Dendritic cell treated with granulocyte-macrophage colony-stimulating factor and Interleukin-4, amounts not matched to agents 40 ng/mL and 50 ng/mL, for 4 days (primary cell): Measurements from ENCODE around the gene DAPK2.

Experiments
- H3K27ac Mint-ChIP-seq: one replicate; pipeline ENCODE4 v1.8.0; 2022; ENCODE audit warnings: mild to moderate bottlenecking, mixed read lengths
- H3K27me3 Mint-ChIP-seq: one replicate; pipeline ENCODE4 v1.8.0; 2022; ENCODE audit warnings: mild to moderate bottlenecking, mixed read lengths
- H3K36me3 Mint-ChIP-seq: one replicate; pipeline ENCODE4 v1.8.0; 2022; ENCODE audit warnings: low read depth, mixed read lengths
- H3K4me1 Mint-ChIP-seq: one replicate; pipeline ENCODE4 v1.8.0; 2022; ENCODE audit warnings: low read depth, mixed read lengths
- H3K4me3 Mint-ChIP-seq: one replicate; pipeline ENCODE4 v1.8.0; 2022; ENCODE audit warnings: mild to moderate bottlenecking, moderate library complexity, mixed read lengths
- H3K9me3 Mint-ChIP-seq: one replicate; pipeline ENCODE4 v1.8.0; 2022; ENCODE audit warnings: mixed read lengths
- intact Hi-C: fragments of 100-400 bp; cut with micrococcal nuclease; formaldehyde crosslinking; loops from one replicate; pipeline ENCODE4 v1.15.0; 2022

The DAPK2 gene

DNA sequence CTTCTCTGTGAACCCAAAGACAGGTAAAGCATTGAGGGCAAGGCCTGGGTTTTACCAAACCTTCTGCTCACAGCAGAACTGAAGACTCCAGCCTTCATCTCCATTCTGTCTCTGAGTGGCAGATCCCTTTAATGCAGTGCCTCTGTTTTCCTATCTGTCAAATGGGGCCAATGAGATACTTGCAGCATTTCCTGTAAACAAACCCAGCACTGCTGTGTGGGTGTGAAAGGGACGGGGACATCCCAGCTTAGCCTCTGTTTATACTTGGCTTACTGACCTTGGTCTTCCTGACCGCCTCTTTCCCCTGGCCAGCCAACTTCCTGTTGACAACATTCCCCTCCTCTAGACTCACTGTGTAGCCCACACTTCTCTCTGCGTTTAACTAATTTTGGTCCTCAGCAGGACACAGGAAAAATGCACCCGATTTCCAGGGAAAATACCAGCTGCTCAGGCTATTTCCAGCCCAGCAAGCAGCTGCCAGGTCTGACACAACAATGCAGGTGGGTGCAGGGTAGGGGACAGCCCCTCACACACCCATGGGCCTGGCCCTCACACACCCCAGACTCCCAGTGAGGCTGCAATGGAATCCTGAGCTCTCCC is 106.7 kb downstream of the DAPK2 start:
- Mint-ChIP-seq H3K4me1 (peaks cover 30% of the 10 kb centered on the region), H3K4me3 (no peak overlapping the region), H3K27me3 (peaks cover 6% of the 10 kb centered on the region), H3K27ac (peak overlapping the region; percentile 24), H3K36me3 (no peaks in the 10 kb centered on the region), H3K9me3 (no peaks in the 10 kb centered on the region)
- intact Hi-C loops = loop anchor here (10.0 kb wide), 1 partner anchor 105 kb away; the partner anchor contains the start of gene DAPK2

DNA sequence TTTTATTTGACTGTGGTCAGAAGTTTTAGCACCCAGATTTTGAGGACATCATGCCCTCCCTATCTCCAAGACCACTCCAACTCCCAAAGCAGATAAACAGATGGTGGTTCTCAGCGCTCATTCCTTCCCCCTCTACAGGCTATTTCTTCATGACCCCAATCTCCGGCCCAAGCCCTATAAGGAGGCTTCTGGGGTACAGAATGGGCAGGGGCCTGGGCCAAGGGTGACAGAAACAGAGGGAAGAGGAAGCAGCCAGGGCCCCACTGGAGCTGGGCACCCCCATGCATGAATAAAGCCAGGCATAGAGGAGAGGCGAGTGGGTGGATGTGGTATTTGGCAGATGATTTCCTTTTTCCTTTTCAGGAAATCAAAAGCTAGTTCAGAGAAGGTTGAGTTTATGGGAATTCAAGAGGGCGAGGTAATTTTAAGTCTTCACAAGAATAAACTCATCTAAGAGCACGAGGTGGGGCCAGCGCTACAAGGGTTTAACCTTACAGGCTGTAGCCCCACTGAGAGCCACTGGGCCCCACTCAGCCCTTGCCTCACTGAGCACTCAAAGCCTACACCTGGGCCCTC is 107.7 kb downstream of the DAPK2 start:
- H3K4me3 Mint-ChIP-seq = no peak overlapping the region
- H3K36me3 Mint-ChIP-seq = no peaks in the 10 kb centered on the region
- intact Hi-C loops = no loop called here
- no peak overlapping the region for H3K27ac Mint-ChIP-seq
- H3K9me3 Mint-ChIP-seq = no peaks in the 10 kb centered on the region
- peaks cover 30% of the 10 kb centered on the region for H3K4me1 Mint-ChIP-seq
- H3K27me3 Mint-ChIP-seq = peaks cover 5% of the 10 kb centered on the region

DNA sequence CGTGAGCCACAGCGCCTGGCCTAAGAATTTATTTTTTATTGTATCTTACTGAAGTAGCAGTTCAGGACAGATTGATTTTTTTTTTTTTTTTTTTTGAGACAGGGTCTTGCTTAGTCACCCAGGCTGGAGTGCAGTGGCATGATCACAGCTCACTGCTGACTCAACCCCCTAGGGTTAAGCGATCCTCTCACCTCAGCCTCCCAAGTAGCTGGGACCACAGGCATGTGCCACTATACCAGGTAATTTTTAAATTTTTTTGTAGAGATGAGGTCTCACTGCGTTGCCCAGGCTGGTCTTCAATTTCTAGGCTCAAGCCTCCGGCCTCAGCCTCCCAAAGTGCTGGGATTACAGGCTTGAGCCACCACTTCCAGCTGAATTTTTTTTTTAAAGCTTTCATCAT is 112.8 kb downstream of the DAPK2 start:
- Mint-ChIP-seq H3K36me3 (no peaks in the 10 kb centered on the region), H3K9me3 (no peaks in the 10 kb centered on the region), H3K4me1 (peaks cover 17% of the 10 kb centered on the region), H3K27me3 (peaks cover 12% of the 10 kb centered on the region), H3K4me3 (no peak overlapping the region), H3K27ac (no peak overlapping the region)
- intact Hi-C loops = no loop called here

DNA sequence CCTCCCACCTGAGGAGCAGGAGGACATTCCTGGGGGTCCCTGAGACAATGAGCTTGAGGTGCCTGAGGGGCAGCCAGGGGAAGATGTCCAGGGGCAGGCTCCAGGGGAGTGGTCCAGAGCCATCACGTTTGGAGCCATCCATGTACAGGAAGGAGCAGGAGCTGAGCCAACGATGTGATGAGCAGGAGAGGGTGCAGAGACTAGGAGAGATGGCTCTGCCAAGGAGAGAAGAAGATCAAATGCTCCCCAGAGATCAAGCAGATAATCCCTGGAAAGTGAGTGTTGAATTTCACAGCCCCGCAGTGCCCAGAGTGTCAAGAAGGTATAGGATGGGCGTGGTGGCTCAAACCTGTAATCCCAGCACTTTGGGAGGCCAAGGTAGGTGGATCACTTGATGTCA is 114.7 kb downstream of the DAPK2 start:
- no peaks in the 10 kb centered on the region for H3K36me3 Mint-ChIP-seq
- H3K9me3 Mint-ChIP-seq = no peaks in the 10 kb centered on the region
- H3K4me1 Mint-ChIP-seq = peaks cover 14% of the 10 kb centered on the region
- intact Hi-C loops = no loop called here
- H3K4me3 Mint-ChIP-seq = no peak overlapping the region
- peaks cover 13% of the 10 kb centered on the region for H3K27me3 Mint-ChIP-seq
- no peak overlapping the region for H3K27ac Mint-ChIP-seq

DNA sequence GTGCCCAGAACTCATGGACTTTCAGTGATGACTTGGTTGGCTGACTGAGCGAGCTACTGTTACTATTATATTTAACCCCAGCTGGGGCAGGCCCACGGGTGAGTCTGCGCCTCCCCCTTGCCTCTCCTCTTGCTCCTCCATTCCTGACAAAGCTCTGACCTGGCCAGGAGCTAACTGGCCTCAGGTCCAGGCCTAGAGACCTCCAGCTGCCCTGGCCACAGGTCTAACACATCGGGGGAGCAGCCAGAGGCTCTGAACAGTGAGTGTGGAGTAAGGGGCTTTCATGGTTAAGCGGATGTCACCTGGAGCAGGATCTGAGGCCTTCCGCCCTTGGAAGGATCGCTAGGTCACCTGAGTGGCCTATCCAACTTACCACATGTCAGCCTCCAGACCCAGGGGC is 116.3 kb downstream of the DAPK2 start:
- no peak overlapping the region for H3K27ac Mint-ChIP-seq
- intact Hi-C loops = no loop called here
- H3K4me3 Mint-ChIP-seq = no peak overlapping the region
- no peaks in the 10 kb centered on the region for H3K9me3 Mint-ChIP-seq
- H3K4me1 Mint-ChIP-seq = peaks cover 7% of the 10 kb centered on the region
- H3K36me3 Mint-ChIP-seq = no peaks in the 10 kb centered on the region
- peaks cover 17% of the 10 kb centered on the region for H3K27me3 Mint-ChIP-seq

DNA sequence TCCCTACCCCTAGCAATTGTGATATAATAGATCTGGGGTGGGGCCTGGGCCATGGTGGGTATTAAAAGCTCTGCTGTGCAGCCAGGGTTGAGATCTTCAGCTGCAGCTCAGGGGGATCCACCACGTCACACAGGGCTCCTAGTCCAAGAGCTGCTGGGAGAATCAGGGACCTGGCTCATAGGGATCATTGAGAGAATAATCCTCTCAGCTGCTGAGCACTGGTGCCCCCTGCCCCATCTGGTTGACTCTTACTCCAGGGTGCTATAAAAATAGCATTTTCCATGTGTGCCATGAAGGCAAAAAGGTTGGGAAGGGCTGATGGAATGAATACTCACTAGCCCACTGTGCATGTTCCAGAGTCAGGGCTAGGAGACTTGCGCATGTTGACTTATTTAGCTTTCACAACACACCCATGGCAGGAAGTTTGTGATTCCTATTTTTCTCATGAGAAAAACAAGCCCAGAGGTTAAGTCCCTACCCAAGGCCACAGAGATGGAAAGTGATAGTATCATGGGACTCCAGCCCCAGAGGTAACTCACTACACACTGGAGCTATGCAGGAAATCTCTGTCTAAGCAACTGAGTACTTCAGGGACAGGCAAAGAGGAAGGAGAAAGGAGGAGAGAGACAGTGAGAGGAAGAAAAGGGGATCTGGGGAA is 118.0 kb downstream of the DAPK2 start:
- no peaks in the 10 kb centered on the region for H3K9me3 Mint-ChIP-seq
- H3K27ac Mint-ChIP-seq = no peak overlapping the region
- peaks cover 16% of the 10 kb centered on the region for H3K27me3 Mint-ChIP-seq
- H3K4me3 Mint-ChIP-seq = no peak overlapping the region
- peaks cover 7% of the 10 kb centered on the region for H3K4me1 Mint-ChIP-seq
- intact Hi-C loops = no loop called here
- no peaks in the 10 kb centered on the region for H3K36me3 Mint-ChIP-seq

DNA sequence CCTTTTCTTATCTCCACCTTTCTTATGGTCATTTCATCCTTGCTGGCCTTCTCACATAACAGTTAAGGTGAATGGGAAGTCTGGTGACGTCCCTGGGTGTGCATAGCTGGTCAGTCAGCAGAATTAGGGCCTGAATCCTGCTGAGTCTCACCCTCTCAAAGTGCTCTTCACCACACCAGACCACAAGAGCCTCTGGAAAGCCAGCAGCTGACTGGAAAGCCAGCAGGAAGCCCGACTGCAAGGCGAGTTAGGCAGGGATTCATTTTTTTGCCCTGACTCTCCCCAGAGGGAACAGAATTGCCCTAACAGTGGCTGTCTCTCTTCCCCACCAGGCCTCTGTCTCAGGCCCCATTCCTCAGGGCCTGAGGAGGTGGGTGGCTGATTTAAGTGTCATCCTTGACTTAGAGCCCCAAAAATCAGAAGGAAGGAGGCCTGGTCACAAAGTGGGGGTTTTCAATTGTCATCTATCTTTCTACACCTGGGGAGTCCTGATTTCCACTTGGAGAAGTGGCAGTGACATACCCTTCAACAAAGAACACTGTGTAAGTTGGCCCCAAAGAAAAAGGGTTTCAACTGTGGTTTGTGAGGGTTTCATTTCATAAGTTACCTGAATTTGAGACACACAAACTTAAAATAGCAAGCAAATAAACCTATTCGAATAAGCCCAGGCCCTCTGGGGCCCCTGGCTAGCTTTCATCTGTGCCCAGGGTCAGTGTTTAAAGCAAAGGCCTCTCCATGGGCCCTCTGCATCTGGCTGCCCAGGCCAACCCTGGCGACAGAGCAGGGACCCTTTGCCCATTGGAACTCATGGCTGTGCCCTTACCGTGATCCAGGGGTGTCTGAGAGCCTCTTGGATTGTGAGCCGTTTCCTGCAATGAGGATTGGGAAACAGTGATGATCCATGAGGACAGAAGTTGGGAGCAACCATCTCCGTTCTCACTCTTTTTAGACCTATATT is 122.0 kb downstream of the DAPK2 start:
- Mint-ChIP-seq H3K4me3 (no peak overlapping the region), H3K9me3 (no peaks in the 10 kb centered on the region), H3K27ac (peak overlapping the region; percentile 21), H3K4me1 (peaks cover 13% of the 10 kb centered on the region), H3K27me3 (peaks cover 21% of the 10 kb centered on the region), H3K36me3 (no peaks in the 10 kb centered on the region)
- intact Hi-C loops = no loop called here

DNA sequence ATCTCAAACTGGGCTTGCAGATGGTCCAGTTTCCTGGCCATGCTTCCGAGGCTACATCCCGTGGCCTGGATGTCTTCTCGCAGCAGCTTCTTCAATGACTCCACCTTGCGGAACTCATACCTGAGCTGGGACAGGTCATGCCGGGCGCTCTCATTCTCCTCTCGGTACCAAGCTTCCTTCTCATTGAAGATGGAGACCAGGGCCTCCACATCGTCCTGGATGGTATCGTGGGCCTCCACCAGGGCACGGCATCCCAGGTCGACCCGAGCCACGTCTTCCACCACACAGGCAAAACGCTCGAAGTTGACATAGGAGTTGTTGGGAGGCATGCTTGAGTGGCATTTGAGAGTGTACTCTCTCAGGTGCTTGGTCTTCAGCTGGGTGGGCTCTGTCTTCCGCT is 123.4 kb downstream of the DAPK2 start:
- Mint-ChIP-seq H3K36me3 (no peaks in the 10 kb centered on the region), H3K4me3 (no peak overlapping the region), H3K4me1 (peaks cover 6% of the 10 kb centered on the region), H3K27ac (no peak overlapping the region), H3K9me3 (no peaks in the 10 kb centered on the region), H3K27me3 (peaks cover 22% of the 10 kb centered on the region)
- intact Hi-C loops = no loop called here

DNA sequence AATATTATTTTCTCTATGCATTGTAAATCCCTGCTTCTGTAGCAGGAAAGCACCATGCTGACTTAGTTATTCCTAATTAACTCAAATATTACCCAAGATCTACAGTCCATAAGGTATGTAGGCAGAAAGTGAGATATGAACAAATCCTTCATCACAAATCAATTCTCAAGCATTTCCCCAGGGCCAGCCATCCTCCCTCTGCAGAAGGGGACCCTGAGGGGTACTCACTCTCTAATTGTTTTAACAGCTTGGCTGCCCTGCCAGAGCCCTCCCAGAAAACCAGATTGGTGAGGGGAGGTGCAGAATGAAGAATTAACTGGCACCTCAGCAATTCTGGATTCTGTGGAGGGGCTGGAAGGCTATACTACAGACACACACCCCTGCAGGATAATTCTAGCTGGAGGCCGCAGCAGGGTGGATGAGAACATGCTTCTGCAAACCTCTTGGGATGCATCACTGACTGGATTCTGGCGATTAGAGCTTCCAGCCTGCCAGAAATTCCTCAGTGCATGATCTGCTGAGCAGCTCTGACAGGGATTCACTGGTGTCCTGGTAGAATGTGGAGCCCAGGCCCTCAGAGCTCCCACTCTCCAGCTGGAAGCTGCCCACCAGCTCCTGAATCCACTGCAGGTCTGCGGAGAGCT is 123.9 kb downstream of the DAPK2 start:
- H3K36me3 Mint-ChIP-seq = no peaks in the 10 kb centered on the region
- no peak overlapping the region for H3K4me3 Mint-ChIP-seq
- H3K9me3 Mint-ChIP-seq = no peaks in the 10 kb centered on the region
- peaks cover 6% of the 10 kb centered on the region for H3K4me1 Mint-ChIP-seq
- no peak overlapping the region for H3K27ac Mint-ChIP-seq
- intact Hi-C loops = no loop called here
- H3K27me3 Mint-ChIP-seq = peaks cover 26% of the 10 kb centered on the region

DNA sequence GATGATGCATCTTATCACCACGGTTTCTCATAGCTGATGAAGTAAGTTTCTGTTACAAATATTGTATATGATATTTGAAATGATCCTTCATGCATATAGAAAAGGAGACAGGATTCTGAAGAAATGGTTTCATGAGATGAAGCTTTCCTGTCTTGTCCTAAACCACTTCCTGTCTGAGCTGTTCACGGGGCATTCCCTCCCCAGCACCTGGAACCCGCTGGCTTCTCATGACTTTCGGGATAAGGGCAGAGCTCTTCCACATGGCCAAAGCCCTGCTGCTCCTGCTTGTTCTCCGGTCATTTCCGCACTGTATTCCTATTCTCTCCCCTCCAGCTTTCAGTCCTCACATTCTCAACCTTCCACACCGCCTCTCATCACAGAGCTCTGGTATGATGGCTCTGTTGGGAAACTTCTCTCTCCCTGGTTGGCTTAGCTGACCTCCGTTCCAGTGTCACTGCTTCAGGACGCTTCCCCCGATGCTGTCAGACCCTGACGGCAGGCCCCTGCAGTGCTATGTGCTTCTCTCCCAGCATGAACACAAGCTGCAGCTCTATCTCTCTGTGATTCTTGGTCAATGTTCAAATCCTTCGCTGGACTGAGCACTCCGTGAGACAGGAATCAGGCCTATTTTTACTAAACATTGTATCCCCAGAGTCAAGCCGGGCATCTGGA is 125.6 kb downstream of the DAPK2 start:
- no peak overlapping the region for H3K4me3 Mint-ChIP-seq
- H3K4me1 Mint-ChIP-seq = peaks cover 6% of the 10 kb centered on the region
- no peaks in the 10 kb centered on the region for H3K9me3 Mint-ChIP-seq
- H3K27ac Mint-ChIP-seq = no peak overlapping the region
- intact Hi-C loops = no loop called here
- peaks cover 33% of the 10 kb centered on the region for H3K27me3 Mint-ChIP-seq
- no peaks in the 10 kb centered on the region for H3K36me3 Mint-ChIP-seq

DNA sequence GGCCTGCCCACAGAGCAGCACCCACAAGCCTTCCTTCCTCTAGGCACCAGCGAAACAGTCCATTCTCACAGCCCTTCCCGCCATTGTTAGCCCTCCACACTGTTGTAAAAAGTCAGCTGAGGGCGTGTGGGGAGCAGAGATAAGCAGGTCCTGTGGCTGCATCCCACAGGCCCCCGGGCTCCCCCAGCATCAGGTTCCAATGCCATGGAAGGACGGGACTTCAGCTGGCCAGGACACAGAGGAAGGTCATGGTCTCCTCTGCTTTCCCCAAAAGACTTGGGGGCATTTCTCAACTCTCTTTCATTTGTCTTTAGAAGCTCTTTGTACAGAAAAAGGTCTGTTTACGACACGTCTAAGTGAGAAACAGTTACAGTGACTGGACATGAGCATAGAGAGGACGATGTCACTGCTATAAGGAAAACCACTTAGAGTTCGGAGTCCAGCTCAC is 127.4 kb downstream of the DAPK2 start:
- peaks cover 6% of the 10 kb centered on the region for H3K4me1 Mint-ChIP-seq

DNA sequence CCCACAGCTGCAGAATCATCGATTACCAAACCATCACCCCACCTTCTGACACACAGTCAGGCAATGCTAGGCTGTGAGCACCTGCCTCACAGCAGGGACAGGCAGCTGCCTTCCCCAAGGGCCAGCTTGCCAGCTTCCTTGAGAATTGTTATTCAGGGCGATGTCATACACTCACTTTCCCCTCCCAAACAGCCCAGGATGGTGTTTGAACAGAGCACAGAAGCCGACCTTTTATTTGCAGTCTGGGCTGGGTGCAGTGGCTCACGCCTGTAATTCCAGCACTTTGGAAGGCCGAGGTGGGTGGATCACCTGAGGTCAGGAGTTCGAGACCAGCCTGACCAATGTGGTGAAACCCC is 128.0 kb downstream of the DAPK2 start:
- intact Hi-C loops = no loop called here
- Mint-ChIP-seq H3K4me1 (peaks cover 6% of the 10 kb centered on the region), H3K9me3 (no peaks in the 10 kb centered on the region), H3K36me3 (no peaks in the 10 kb centered on the region), H3K27me3 (peaks cover 39% of the 10 kb centered on the region), H3K27ac (no peak overlapping the region), H3K4me3 (no peak overlapping the region)

More for the DNA sequence above, 127.4 kb downstream of the DAPK2 start:
- H3K36me3 Mint-ChIP-seq = no peaks in the 10 kb centered on the region
- no peaks in the 10 kb centered on the region for H3K9me3 Mint-ChIP-seq
- intact Hi-C loops = no loop called here
- no peak overlapping the region for H3K27ac Mint-ChIP-seq
- no peak overlapping the region for H3K4me3 Mint-ChIP-seq
- H3K27me3 Mint-ChIP-seq = peaks cover 36% of the 10 kb centered on the region

DNA sequence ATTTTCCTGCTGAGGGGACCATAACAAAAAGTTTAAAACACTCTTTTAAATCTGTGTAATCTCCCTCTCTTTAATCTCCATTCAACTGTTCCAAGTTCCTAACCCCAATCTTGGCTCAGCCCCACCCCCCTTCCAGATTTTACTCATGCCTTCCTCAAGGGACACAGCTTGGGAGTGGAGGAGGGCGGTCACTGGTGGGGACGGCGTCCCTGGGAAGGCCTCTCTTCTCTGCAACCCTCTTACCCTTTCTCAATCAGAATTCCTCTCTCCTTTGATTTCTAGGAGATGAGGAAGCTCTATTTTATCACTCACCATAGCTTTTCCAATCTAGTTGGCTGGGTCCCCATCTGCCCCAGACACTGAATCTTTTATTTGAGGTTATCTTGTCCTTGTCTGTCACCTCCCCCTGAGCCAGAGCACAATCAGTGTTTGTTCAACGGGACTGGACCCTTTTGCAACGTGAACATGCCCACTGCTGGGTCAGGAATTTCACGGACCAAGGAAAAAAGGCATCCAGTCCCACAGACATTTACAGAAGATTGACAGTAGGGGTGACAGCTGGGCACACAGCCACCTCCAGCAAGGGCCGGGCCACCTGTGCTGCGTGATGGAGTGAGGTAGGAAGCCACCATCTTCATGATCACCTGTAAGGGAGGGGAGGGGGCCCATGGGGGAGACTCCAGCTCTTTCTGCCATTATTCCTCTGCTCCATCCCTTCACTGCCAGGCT is 128.5 kb downstream of the DAPK2 start:
- Mint-ChIP-seq H3K27ac (no peak overlapping the region), H3K36me3 (no peaks in the 10 kb centered on the region)
- intact Hi-C loops = no loop called here

More for the DNA sequence above, 128.5 kb downstream of the DAPK2 start:
- Mint-ChIP-seq H3K9me3 (no peaks in the 10 kb centered on the region), H3K4me3 (no peak overlapping the region), H3K4me1 (peaks cover 6% of the 10 kb centered on the region), H3K27me3 (peaks cover 38% of the 10 kb centered on the region)
